CD14-positive monocyte (primary cell): Measurements from ENCODE around the gene STING1. TPM values are rescaled to one million over a fixed set of nuclear protein-coding genes. Genes with fewer than 3 reads are reported as not detected.

ENCODE experiments used
- DNase-seq, 3 donors: peaks; one replicate each; pipeline ENCODE4 v3.0.0-alpha.2; 2011 to 2022
- H2AFZ ChIP-seq: 2 replicates; pipeline ENCODE4 v1.6.0; 2012; ENCODE audit warnings: mild to moderate bottlenecking, low read depth, low read length, inconsistent platforms; ENCODE audit not compliant: insufficient read depth, poor library complexity, severe bottlenecking
- H3K27ac ChIP-seq, 2 donors: 1 replicate in 1 of 2; 2 replicates in 1 of 2; pipeline ENCODE4 v1.5.1; 2012 to 2013; ENCODE audit warnings: low read length in 2 of 2, control low read depth in 1 of 2, inconsistent platforms in 1 of 2, low read depth in 1 of 2, mild to moderate bottlenecking in 1 of 2
- H3K27me3 ChIP-seq, 2 donors: one replicate each; pipeline versions ENCODE4 v1.6.0 to v1.6.1; 2011 to 2013; ENCODE audit warnings: low read length in 2 of 2; ENCODE audit not compliant: control insufficient read depth in 2 of 2, insufficient read depth in 2 of 2
- H3K36me3 ChIP-seq, 2 donors: replicated peaks in 1 of 2; 1 replicate in 1 of 2; 2 replicates in 1 of 2; pipeline versions ENCODE4 v1.5.1 to v1.6.1; 2012 to 2013; ENCODE audit warnings: low read length in 2 of 2, control low read depth in 1 of 2, inconsistent platforms in 1 of 2, mild to moderate bottlenecking in 1 of 2; ENCODE audit not compliant: insufficient read depth in 2 of 2, control insufficient read depth in 1 of 2
- H3K4me1 ChIP-seq, 2 donors: 1 replicate in 1 of 2; 2 replicates in 1 of 2; pipeline versions ENCODE4 v1.5.1 to v1.6.1; 2012 to 2013; ENCODE audit warnings: low read length in 2 of 2, control low read depth in 1 of 2, inconsistent platforms in 1 of 2, mild to moderate bottlenecking in 1 of 2, moderate library complexity in 1 of 2; ENCODE audit not compliant: insufficient read depth in 2 of 2, control insufficient read depth in 1 of 2
- H3K4me2 ChIP-seq: replicated peaks from 2 replicates; pipeline ENCODE3; 2012; ENCODE audit warnings: low read length, moderate library complexity, mild to moderate bottlenecking; ENCODE audit not compliant: poor library complexity, severe bottlenecking; ENCODE audit errors: extremely low read depth
- H3K4me3 ChIP-seq, 3 experiments: fragments of 200-600 bp in 1 of 3; sonication (generic) in 1 of 3; replicated peaks in 1 of 3; 1 replicate in 2 of 3; 2 replicates in 1 of 3; pipeline ENCODE4 v1.5.1; 2011 to 2013; ENCODE audit warnings: low read length in 3 of 3, mild to moderate bottlenecking in 3 of 3, control low read depth in 2 of 3, low read depth in 2 of 3, inconsistent platforms in 1 of 3, moderate library complexity in 1 of 3
- H3K79me2 ChIP-seq: 2 replicates; pipeline ENCODE4 v1.6.0; 2012; ENCODE audit warnings: mild to moderate bottlenecking, control low read depth, inconsistent platforms, low read length, moderate library complexity; ENCODE audit not compliant: insufficient read depth
- H3K9ac ChIP-seq: 2 replicates; pipeline ENCODE4 v1.6.0; 2017; ENCODE audit warnings: low read length, mild to moderate bottlenecking; ENCODE audit not compliant: insufficient read depth, poor library complexity, severe bottlenecking
- H3K9me3 ChIP-seq, 2 donors: replicated peaks in 1 of 2; 1 replicate in 1 of 2; 2 replicates in 1 of 2; pipeline versions ENCODE4 v1.5.1 to v1.6.1; 2012 to 2013; ENCODE audit warnings: low read length in 2 of 2, control low read depth in 1 of 2; ENCODE audit not compliant: control insufficient read depth in 1 of 2, insufficient read depth in 1 of 2
- H4K20me1 ChIP-seq: 2 replicates; pipeline ENCODE4 v1.6.0; 2012; ENCODE audit warnings: mild to moderate bottlenecking, low read length, control low read depth, moderate library complexity; ENCODE audit not compliant: insufficient read depth
- H3K27ac Mint-ChIP-seq, 7 donors: one replicate each; pipeline ENCODE4 v1.8.0; 2020; ENCODE audit warnings: mild to moderate bottlenecking in 7 of 7, mixed read lengths in 7 of 7, moderate library complexity in 6 of 7, inconsistent platforms in 2 of 7
- H3K27me3 Mint-ChIP-seq, 3 donors: one replicate each; pipeline ENCODE4 v1.8.0; 2021 to 2022; ENCODE audit warnings: low read depth in 3 of 3, mild to moderate bottlenecking in 3 of 3, mixed read lengths in 3 of 3, moderate library complexity in 3 of 3, inconsistent platforms in 1 of 3
- H3K36me3 Mint-ChIP-seq, 2 donors: one replicate each; pipeline ENCODE4 v1.8.0; 2020; ENCODE audit warnings: mixed read lengths in 2 of 2, inconsistent platforms in 1 of 2, mild to moderate bottlenecking in 1 of 2
- H3K4me1 Mint-ChIP-seq: one replicate; pipeline ENCODE4 v1.8.0; 2020; ENCODE audit warnings: mild to moderate bottlenecking, mixed read lengths
- H3K4me3 Mint-ChIP-seq, 2 donors: one replicate each; pipeline ENCODE4 v1.8.0; 2020; ENCODE audit warnings: mild to moderate bottlenecking in 2 of 2, mixed read lengths in 2 of 2, moderate library complexity in 1 of 2
- H3K9me3 Mint-ChIP-seq, 7 donors: one replicate each; pipeline ENCODE4 v1.8.0; 2020 to 2022; ENCODE audit warnings: mixed read lengths in 7 of 7, mild to moderate bottlenecking in 6 of 7, moderate library complexity in 6 of 7, inconsistent platforms in 2 of 7
- WGBS: methylation state at CpG from one replicate; pipeline ENCODE4 v1.1.5; 2013; ENCODE audit warnings: missing lambda C conversion rate; ENCODE audit not compliant: insufficient coverage; 5-methylcytosine and 5-hydroxymethylcytosine counted together
- intact Hi-C, 2 donors: fragments of 100-400 bp; cut with micrococcal nuclease; formaldehyde crosslinking; loops; one replicate each; pipeline versions ENCODE4 v1.15.0 to v1.15.1; 2023
- polyA plus RNA-seq, 3 donors: library from polyadenylated mRNA; depleted of rRNA in 1 of 3; unstranded in 2 of 3; stranded (reverse) in 1 of 3; fragments of 300-500 nt in 2 of 3; fragments of >200 nt in 1 of 3; fragmentation: Illumina TruSeq in 2 of 3; gene quantifications; 1 replicate in 2 of 3; 2 replicates in 1 of 3; pipeline ENCODE4 v1.2.3, GENCODE V29; 2012 to 2021
- small RNA-seq: library from RNA; depleted of rRNA; stranded (forward); fragments of <200 nt; gene quantifications from one replicate; pipeline ENCODE3, GENCODE V24; 2012; ENCODE audit warnings: low read depth; ENCODE audit not compliant: insufficient read length
- TF ChIP-seq, protein P1 (sequence below): fragments of 200-600 bp; IDR thresholded peaks from one replicate; pipeline ENCODE4 v1.8.0; 2022; ENCODE audit warnings: antibody characterized with exemption, mild to moderate bottlenecking

The STING1 gene
- polyA plus RNA-seq, 3 donors = 83.7 to 225 (median 115) TPM

DNA sequence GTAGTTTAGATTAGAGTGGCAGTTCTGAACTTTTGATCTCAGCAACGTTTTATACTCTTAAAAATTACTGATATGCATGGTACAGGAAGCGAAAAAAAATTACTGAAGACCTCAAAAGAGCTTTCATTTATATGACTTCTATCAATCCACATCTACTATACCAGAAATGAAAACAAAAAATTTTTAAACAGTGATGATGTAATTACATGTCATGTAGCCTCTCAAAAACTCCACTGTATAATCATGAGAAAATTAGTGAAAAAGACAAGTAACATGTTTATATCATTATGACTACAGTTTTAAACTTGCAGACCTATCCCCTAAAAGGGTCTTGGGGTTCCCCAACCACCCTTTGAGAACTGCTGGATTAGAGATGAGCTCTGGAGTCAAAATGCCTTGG lies 52.5 kb downstream of the STING1 start:
- H3K79me2 ChIP-seq = no peaks in the 10 kb centered on the region
- Mint-ChIP-seq H3K27ac (no peak overlapping the region), H3K27me3 (no peaks in the 10 kb centered on the region), H3K4me3 (no peak overlapping the region), H3K36me3 (peaks cover 0 to 4% of the 10 kb centered on the region in 2 donors), H3K9me3 (no peaks in the 10 kb centered on the region), H3K4me1 (no peaks in the 10 kb centered on the region)
- no peak overlapping the region for H3K4me2 ChIP-seq
- H3K9ac ChIP-seq = no peak overlapping the region
- no peaks in the 10 kb centered on the region for H3K27me3 ChIP-seq
- no peaks in the 10 kb centered on the region for H4K20me1 ChIP-seq
- no peaks in the 10 kb centered on the region for H3K36me3 ChIP-seq
- intact Hi-C loops = no loop called here
- H3K4me1 ChIP-seq = no peaks in the 10 kb centered on the region
- no peak overlapping the region for H3K27ac ChIP-seq
- no peak for DNase-seq
- no peak overlapping the region for H3K4me3 ChIP-seq
- no CpG with 5 or more reads among the region's 2 CpGs for WGBS
- no peak overlapping the region for H2AFZ ChIP-seq
- no peaks in the 10 kb centered on the region for H3K9me3 ChIP-seq
- TF ChIP-seq, protein P1, sequence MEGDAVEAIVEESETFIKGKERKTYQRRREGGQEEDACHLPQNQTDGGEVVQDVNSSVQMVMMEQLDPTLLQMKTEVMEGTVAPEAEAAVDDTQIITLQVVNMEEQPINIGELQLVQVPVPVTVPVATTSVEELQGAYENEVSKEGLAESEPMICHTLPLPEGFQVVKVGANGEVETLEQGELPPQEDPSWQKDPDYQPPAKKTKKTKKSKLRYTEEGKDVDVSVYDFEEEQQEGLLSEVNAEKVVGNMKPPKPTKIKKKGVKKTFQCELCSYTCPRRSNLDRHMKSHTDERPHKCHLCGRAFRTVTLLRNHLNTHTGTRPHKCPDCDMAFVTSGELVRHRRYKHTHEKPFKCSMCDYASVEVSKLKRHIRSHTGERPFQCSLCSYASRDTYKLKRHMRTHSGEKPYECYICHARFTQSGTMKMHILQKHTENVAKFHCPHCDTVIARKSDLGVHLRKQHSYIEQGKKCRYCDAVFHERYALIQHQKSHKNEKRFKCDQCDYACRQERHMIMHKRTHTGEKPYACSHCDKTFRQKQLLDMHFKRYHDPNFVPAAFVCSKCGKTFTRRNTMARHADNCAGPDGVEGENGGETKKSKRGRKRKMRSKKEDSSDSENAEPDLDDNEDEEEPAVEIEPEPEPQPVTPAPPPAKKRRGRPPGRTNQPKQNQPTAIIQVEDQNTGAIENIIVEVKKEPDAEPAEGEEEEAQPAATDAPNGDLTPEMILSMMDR = no peak

DNA sequence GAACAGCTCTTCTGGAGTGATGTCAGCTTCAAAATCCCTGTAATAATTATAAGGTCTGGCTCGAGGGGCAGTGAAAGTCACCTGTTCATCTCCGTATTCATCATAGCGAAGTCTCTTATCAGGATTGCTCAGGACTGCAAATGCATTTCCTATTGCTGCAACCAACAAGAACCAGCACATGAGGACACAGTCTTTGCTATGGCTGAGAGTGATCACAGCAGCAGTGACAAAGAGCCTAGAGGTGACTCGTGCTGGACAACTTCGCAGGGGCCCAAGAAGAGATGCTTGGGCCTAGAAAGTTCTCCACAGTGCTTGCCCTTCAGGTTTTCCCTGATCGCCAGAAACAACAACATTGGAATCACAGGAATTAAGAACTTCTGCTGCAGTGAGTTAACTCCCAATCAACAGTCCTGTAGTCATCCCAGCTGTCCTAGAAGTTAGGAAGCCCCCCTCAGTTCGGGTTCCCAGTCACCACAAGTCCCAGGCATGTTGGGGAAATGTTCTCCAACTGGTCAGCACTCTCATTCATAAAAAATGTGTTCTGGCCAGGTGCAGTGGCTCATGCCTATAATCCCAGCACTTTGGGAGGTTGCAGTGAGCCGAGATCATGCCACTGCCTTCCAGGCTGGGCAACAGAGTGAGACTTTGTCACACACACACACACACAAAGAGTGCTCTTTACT lies 56.2 kb downstream of the STING1 start:
- Histone ChIP-seq H3K4me3 (no peak overlapping the region), H2AFZ (no peak overlapping the region), H3K27me3 (no peaks in the 10 kb centered on the region), H3K9me3 (no peaks in the 10 kb centered on the region), H4K20me1 (no peaks in the 10 kb centered on the region), H3K27ac (no peak overlapping the region), H3K36me3 (no peaks in the 10 kb centered on the region), H3K4me1 (no peaks in the 10 kb centered on the region), H3K9ac (no peak overlapping the region), H3K4me2 (no peak overlapping the region), H3K79me2 (no peaks in the 10 kb centered on the region)
- H3K4me3 Mint-ChIP-seq = no peak overlapping the region
- WGBS = 83% methylated on average over 5 of the region's 8 CpGs
- H3K27me3 Mint-ChIP-seq = no peaks in the 10 kb centered on the region
- no peaks in the 10 kb centered on the region for H3K9me3 Mint-ChIP-seq
- no peak overlapping the region for H3K27ac Mint-ChIP-seq
- intact Hi-C loops = no loop called here
- no peak for DNase-seq
- H3K36me3 Mint-ChIP-seq = peaks cover 0 to 8% of the 10 kb centered on the region in 2 donors
- TF ChIP-seq, protein P1 = no peak
- H3K4me1 Mint-ChIP-seq = peaks cover 4% of the 10 kb centered on the region

Small RNAs within 50 kb of the gene (small RNA-seq; reads per million reads assigned to genes)
- gene RNU5B-4P = not detected

Other genes starting within 250 kb of the STING1 start
- 100 to 1,000 TPM in 2 of 3 donors, 10 to 100 TPM in 1; 61.8 to 174 (median 137) TPM for gene MATR3, start 189.0 kb downstream of the STING1 start, polyA plus RNA-seq
- gene PAIP2, start 140.9 kb downstream of the STING1 start, polyA plus RNA-seq = 100 to 1,000 TPM in 2 of 3 donors, 10 to 100 TPM in 1; 68.3 to 325 (median 313) TPM
- not detected for gene SLC23A1, start 99.5 kb downstream of the STING1 start, polyA plus RNA-seq
- gene MZB1, start 92.8 kb downstream of the STING1 start, polyA plus RNA-seq = under 1 TPM in 2 of 3 donors, not detected in 1; 0.30 to 0.52 TPM
- gene PROB1, start 87.7 kb downstream of the STING1 start, polyA plus RNA-seq = under 1 TPM in 2 of 3 donors, not detected in 1; 0.05 to 0.11 TPM
- 1 to 10 TPM; 1.6 to 3.5 (median 3.2) TPM for gene SPATA24, start 78.7 kb downstream of the STING1 start, polyA plus RNA-seq
- gene DNAJC18, start 43.2 kb downstream of the STING1 start, polyA plus RNA-seq = 1 to 10 TPM in 2 of 3 donors, under 1 TPM in 1; 0.87 to 2.6 (median 2.2) TPM
- gene ECSCR, start 20.0 kb downstream of the STING1 start, polyA plus RNA-seq = not detected
- not detected for gene SMIM33, start 11.8 kb downstream of the STING1 start, polyA plus RNA-seq
- 100 to 1,000 TPM in 2 of 3 donors, 10 to 100 TPM in 1; 41.2 to 167 (median 133) TPM for gene UBE2D2, start 78.6 kb upstream of the STING1 start, polyA plus RNA-seq
- gene CXXC5, start 165.6 kb upstream of the STING1 start, polyA plus RNA-seq = 10 to 100 TPM; 22.4 to 37.2 (median 33.7) TPM